Natural killer cell (primary cell): Measurements from ENCODE around the gene TRHDE. TPM values are rescaled to one million over a fixed set of nuclear protein-coding genes. Genes with fewer than 3 reads are reported as not detected.

Experiments used
- ATAC-seq, 3 donors: fragments of 150-1000 bp in 2 of 3; fragments of 200-7000 bp in 1 of 3; cut with Tn5 transposase; 1 replicate in 1 of 3; 2 replicates in 2 of 3; pipeline ENCODE4 v1.10.0; 2021; ENCODE audit warnings: mild to moderate bottlenecking in 2 of 3, moderate library complexity in 2 of 3
- DNase-seq, 2 donors: peaks; one replicate each; pipeline versions ENCODE4 v3.0.0 to v3.0.0-alpha.2; 2013 to 2021; ENCODE audit warnings: mixed read lengths in 1 of 2
- H3K27ac ChIP-seq: one replicate; pipeline ENCODE4 v1.5.1; 2013; ENCODE audit warnings: mild to moderate bottlenecking, low read length
- H3K27me3 ChIP-seq: one replicate; pipeline ENCODE4 v1.6.1; 2013; ENCODE audit warnings: low read length; ENCODE audit not compliant: control insufficient read depth, insufficient read depth
- H3K36me3 ChIP-seq: one replicate; pipeline ENCODE4 v1.6.1; 2013; ENCODE audit warnings: low read length; ENCODE audit not compliant: control insufficient read depth, insufficient read depth
- H3K4me1 ChIP-seq: one replicate; pipeline ENCODE4 v1.6.1; 2013; ENCODE audit warnings: low read length; ENCODE audit not compliant: control insufficient read depth, insufficient read depth
- H3K4me3 ChIP-seq: one replicate; pipeline ENCODE4 v1.5.1; 2013; ENCODE audit warnings: low read length
- H3K9me3 ChIP-seq: one replicate; pipeline ENCODE4 v1.6.1; 2013; ENCODE audit warnings: low read length; ENCODE audit not compliant: control insufficient read depth, insufficient read depth
- H3K27ac Mint-ChIP-seq, 2 donors: one replicate each; pipeline ENCODE4 v1.8.0; 2022; ENCODE audit warnings: mild to moderate bottlenecking in 2 of 2, mixed read lengths in 2 of 2, moderate library complexity in 1 of 2
- H3K27me3 Mint-ChIP-seq, 2 donors: one replicate each; pipeline ENCODE4 v1.8.0; 2022; ENCODE audit warnings: low read depth in 2 of 2, mixed read lengths in 2 of 2
- H3K36me3 Mint-ChIP-seq: one replicate; pipeline ENCODE4 v1.8.0; 2022; ENCODE audit warnings: mixed read lengths
- H3K4me1 Mint-ChIP-seq, 2 donors: one replicate each; pipeline ENCODE4 v1.8.0; 2022; ENCODE audit warnings: mixed read lengths in 2 of 2
- H3K4me3 Mint-ChIP-seq: one replicate; pipeline ENCODE4 v1.8.0; 2022; ENCODE audit warnings: mild to moderate bottlenecking, moderate library complexity, mixed read lengths
- H3K9me3 Mint-ChIP-seq, 2 donors: one replicate each; pipeline ENCODE4 v1.8.0; 2022; ENCODE audit warnings: mixed read lengths in 2 of 2
- CTCF ChIP-seq: fragments of 200-600 bp; IDR thresholded peaks from one replicate; pipeline ENCODE4 v1.8.0; 2022; ENCODE audit warnings: antibody characterized with exemption
- WGBS: methylation state at CpG from one replicate; pipeline ENCODE4 v1.1.7; 2013; ENCODE audit warnings: missing lambda C conversion rate; ENCODE audit not compliant: insufficient coverage; 5-methylcytosine and 5-hydroxymethylcytosine counted together
- intact Hi-C: fragments of 100-400 bp; cut with micrococcal nuclease; formaldehyde crosslinking; loops from one replicate; pipeline ENCODE4 v1.14.2; 2022
- total RNA-seq, 4 donors: library from RNA; stranded (reverse); fragments of 120-200 nt in 1 of 4; gene quantifications; one replicate each; pipeline versions ENCODE4 v1.2.3 to v1.2.4, GENCODE V29; 2013 to 2022

TRHDE gene
- total RNA-seq, 3 donors from 2014 or later (not counting 1 experiment from before 2014, with no cell fraction given): 0.33 TPM; not detected in 2

GRCh38 chr12:72586456-72586855 is 314.3 kb downstream of the TRHDE start:
- no peaks in the 10 kb centered on the region for H3K36me3 ChIP-seq
- TF ChIP-seq CTCF: no peak
- WGBS: 36% methylated on average over 3 of the region's 3 CpGs
- intact Hi-C loops: no loop called here
- no peak overlapping the region for H3K4me3 ChIP-seq
- DNase-seq (no peak), ATAC-seq (no peak)
- Mint-ChIP-seq H3K36me3 (no peaks in the 10 kb centered on the region), H3K27me3 (no peaks in the 10 kb centered on the region), H3K4me3 (no peak overlapping the region), H3K4me1 (no peaks in the 10 kb centered on the region), H3K27ac (no peak overlapping the region), H3K9me3 (peaks cover 8 to 11% of the 10 kb centered on the region in 2 donors)
- no peak overlapping the region for H3K27ac ChIP-seq
- H3K9me3 ChIP-seq: peaks cover 2% of the 10 kb centered on the region
- no peaks in the 10 kb centered on the region for H3K4me1 ChIP-seq
- no peaks in the 10 kb centered on the region for H3K27me3 ChIP-seq

GRCh38 chr12:72602581-72602980 is 330.4 kb downstream of the TRHDE start:
- peaks cover 9 to 15% of the 10 kb centered on the region in 2 donors for H3K9me3 Mint-ChIP-seq
- Histone ChIP-seq H3K9me3 (no peaks in the 10 kb centered on the region), H3K27me3 (no peaks in the 10 kb centered on the region), H3K36me3 (no peaks in the 10 kb centered on the region), H3K27ac (no peak overlapping the region), H3K4me3 (no peak overlapping the region), H3K4me1 (no peaks in the 10 kb centered on the region)
- H3K27ac Mint-ChIP-seq: no peak overlapping the region
- no peaks in the 10 kb centered on the region for H3K4me1 Mint-ChIP-seq
- TF ChIP-seq CTCF: no peak
- ATAC-seq: no peak
- no peaks in the 10 kb centered on the region for H3K27me3 Mint-ChIP-seq
- no peak for DNase-seq
- H3K4me3 Mint-ChIP-seq: no peak overlapping the region
- intact Hi-C loops: no loop called here
- H3K36me3 Mint-ChIP-seq: no peaks in the 10 kb centered on the region

GRCh38 chr12:72605975-72606374 is 333.8 kb downstream of the TRHDE start:
- intact Hi-C loops: no loop called here
- H3K9me3 Mint-ChIP-seq: peaks cover 7 to 12% of the 10 kb centered on the region in 2 donors
- no peaks in the 10 kb centered on the region for H3K36me3 Mint-ChIP-seq
- Histone ChIP-seq H3K4me3 (no peak overlapping the region), H3K36me3 (no peaks in the 10 kb centered on the region), H3K27me3 (no peaks in the 10 kb centered on the region), H3K4me1 (no peaks in the 10 kb centered on the region), H3K27ac (no peak overlapping the region), H3K9me3 (no peaks in the 10 kb centered on the region)
- DNase-seq: no peak
- no peak for ATAC-seq
- no peak overlapping the region for H3K4me3 Mint-ChIP-seq
- H3K4me1 Mint-ChIP-seq: no peaks in the 10 kb centered on the region
- 60% methylated on average over 1 of the region's 2 CpGs for WGBS
- TF ChIP-seq CTCF: no peak
- H3K27ac Mint-ChIP-seq: no peak overlapping the region
- no peaks in the 10 kb centered on the region for H3K27me3 Mint-ChIP-seq

GRCh38 chr12:72610342-72610741 is 338.2 kb downstream of the TRHDE start:
- Histone ChIP-seq H3K4me1 (no peaks in the 10 kb centered on the region), H3K27ac (no peak overlapping the region), H3K27me3 (no peaks in the 10 kb centered on the region), H3K4me3 (no peak overlapping the region), H3K9me3 (no peaks in the 10 kb centered on the region), H3K36me3 (no peaks in the 10 kb centered on the region)
- Mint-ChIP-seq H3K27me3 (no peaks in the 10 kb centered on the region), H3K36me3 (no peaks in the 10 kb centered on the region), H3K9me3 (peaks cover 3 to 8% of the 10 kb centered on the region in 2 donors), H3K4me3 (no peak overlapping the region), H3K4me1 (no peaks in the 10 kb centered on the region), H3K27ac (no peak overlapping the region)
- TF ChIP-seq CTCF: no peak
- no peak for ATAC-seq
- no peak for DNase-seq
- intact Hi-C loops: no loop called here
- WGBS: 75% methylated on average over 10 of the region's 10 CpGs
